Measurements from ENCODE around the gene CRTC1. TPM values are rescaled to one million over a fixed set of nuclear protein-coding genes. Genes with fewer than 3 reads are reported as not detected.

Gene CRTC1, protein sequence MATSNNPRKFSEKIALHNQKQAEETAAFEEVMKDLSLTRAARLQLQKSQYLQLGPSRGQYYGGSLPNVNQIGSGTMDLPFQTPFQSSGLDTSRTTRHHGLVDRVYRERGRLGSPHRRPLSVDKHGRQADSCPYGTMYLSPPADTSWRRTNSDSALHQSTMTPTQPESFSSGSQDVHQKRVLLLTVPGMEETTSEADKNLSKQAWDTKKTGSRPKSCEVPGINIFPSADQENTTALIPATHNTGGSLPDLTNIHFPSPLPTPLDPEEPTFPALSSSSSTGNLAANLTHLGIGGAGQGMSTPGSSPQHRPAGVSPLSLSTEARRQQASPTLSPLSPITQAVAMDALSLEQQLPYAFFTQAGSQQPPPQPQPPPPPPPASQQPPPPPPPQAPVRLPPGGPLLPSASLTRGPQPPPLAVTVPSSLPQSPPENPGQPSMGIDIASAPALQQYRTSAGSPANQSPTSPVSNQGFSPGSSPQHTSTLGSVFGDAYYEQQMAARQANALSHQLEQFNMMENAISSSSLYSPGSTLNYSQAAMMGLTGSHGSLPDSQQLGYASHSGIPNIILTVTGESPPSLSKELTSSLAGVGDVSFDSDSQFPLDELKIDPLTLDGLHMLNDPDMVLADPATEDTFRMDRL
- total RNA-seq (1 to 10 TPM; 5.2 to 8.1 (median 6.5) TPM), polyA plus RNA-seq (10 to 100 TPM; 12.4 to 18.1 TPM)

- Histone ChIP-seq H3K27me3 (no peaks in the 10 kb centered on the region), H3K4me3 (peak within 1 kb of the TSS; percentile 35 to 55 (median 44)), H3K36me3 (no peaks in the 10 kb centered on the region), H3K9me3 (no peaks in the 10 kb centered on the region), H3K27ac (peak within 1 kb of the TSS in 3 of 4 donors; percentile 55 to 72 (median 67)), H3K4me1 (peaks cover 0 to 3% (median 3%) of the 10 kb centered on the region in 3 donors)
- DNase-seq (peak; percentile 90 to 96 (median 94)), FAIRE-seq (no peak), ATAC-seq (peak; percentile 86 to 97 (median 94))
- intact Hi-C loops (cut with DNase I) = no loop called here
- WGBS, 2 donors = 1% methylated on average over 69 to 76 of the region's 93 CpGs
- TF ChIP-seq, protein P1, sequence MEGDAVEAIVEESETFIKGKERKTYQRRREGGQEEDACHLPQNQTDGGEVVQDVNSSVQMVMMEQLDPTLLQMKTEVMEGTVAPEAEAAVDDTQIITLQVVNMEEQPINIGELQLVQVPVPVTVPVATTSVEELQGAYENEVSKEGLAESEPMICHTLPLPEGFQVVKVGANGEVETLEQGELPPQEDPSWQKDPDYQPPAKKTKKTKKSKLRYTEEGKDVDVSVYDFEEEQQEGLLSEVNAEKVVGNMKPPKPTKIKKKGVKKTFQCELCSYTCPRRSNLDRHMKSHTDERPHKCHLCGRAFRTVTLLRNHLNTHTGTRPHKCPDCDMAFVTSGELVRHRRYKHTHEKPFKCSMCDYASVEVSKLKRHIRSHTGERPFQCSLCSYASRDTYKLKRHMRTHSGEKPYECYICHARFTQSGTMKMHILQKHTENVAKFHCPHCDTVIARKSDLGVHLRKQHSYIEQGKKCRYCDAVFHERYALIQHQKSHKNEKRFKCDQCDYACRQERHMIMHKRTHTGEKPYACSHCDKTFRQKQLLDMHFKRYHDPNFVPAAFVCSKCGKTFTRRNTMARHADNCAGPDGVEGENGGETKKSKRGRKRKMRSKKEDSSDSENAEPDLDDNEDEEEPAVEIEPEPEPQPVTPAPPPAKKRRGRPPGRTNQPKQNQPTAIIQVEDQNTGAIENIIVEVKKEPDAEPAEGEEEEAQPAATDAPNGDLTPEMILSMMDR (IDR thresholded peaks at IDR 0.05) = no peak
Observed at GRCh38 chr19:18683109-18683957, at the start of gene CRTC1. Gene CRTC1 (plus strand): TSS chr19:18683680. CDS start chr19:18683703, 23 bp downstream.

DNA sequence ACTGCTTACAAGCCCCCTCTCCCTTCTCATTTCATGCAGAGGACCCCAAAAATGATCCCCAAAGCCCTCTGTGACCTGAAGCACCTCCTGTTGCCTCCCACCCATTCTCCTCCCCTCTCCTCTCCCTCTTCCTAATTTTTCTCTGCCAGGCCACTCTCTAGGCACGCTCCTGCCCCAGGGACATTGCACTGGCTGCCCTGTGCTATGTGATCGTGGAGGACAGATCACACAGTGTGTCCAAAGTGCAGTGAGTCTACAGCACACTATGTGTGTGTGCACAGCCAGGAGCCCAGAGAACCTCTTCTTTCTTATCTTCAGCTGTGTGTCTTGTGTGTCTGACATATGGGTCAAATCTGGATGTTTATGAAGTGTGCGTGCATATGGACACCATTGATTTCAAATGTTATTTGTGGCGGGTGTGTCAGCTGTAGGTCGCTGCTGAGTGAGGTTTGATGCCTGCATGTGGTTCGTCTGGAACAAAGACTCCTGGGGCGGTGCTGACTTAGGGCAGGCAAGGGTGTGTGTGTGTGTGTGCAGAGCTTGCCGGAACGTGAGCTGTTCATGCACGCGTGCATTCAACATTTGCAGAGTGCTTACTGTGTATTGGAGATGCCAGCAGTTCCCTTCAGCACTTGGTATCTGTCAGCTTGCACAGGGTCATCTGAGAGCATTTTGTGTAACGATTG lies 48.7 kb upstream of the CRTC1 start:
- H3K9me3 ChIP-seq = no peaks in the 10 kb centered on the region
- peaks cover 5 to 8% (median 7%) of the 10 kb centered on the region in 3 donors for H3K4me1 ChIP-seq
- DNase-seq (peak in 1 of 6 donors; percentile 26), ATAC-seq (no peak), FAIRE-seq (no peak)
- H3K27me3 ChIP-seq = no peaks in the 10 kb centered on the region
- no peak overlapping the region for H3K4me3 ChIP-seq
- TF ChIP-seq, protein P1 (IDR thresholded peaks at IDR 0.05) = no peak
- intact Hi-C loops (cut with DNase I) = no loop called here
- no peak overlapping the region for H3K27ac ChIP-seq
- WGBS, 2 donors = 68 to 75% methylated on average over 12 of the region's 12 CpGs
- no peaks in the 10 kb centered on the region for H3K36me3 ChIP-seq

DNA sequence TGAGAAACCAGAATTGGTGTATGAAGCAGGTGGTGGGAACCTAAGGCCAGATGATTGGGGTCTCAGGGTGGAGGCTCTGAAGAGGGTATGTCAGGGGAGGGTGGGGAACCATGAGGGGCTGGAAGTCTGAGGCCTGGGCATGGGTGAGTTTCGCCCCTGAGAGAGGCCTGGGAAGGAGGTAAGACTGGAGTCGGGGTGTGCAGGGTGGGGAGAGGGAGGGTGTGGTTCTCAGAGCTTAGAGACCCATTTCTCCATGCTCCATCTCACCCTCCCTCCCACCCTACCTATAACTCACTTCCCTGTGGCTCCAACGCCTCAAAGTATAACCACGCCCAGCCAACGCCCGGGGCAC lies 47.7 kb upstream of the CRTC1 start:
- TF ChIP-seq, protein P1 (IDR thresholded peaks at IDR 0.05) = no peak
- WGBS, 2 donors = 0 to 27% methylated on average over 2 to 6 of the region's 6 CpGs
- intact Hi-C loops (cut with DNase I) = no loop called here
- Histone ChIP-seq H3K36me3 (no peaks in the 10 kb centered on the region), H3K9me3 (no peaks in the 10 kb centered on the region), H3K4me3 (no peak overlapping the region), H3K27me3 (no peaks in the 10 kb centered on the region), H3K4me1 (peaks cover 5 to 8% (median 7%) of the 10 kb centered on the region in 3 donors), H3K27ac (no peak overlapping the region)
- no peak for FAIRE-seq
- ATAC-seq = no peak
- no peak for DNase-seq

DNA sequence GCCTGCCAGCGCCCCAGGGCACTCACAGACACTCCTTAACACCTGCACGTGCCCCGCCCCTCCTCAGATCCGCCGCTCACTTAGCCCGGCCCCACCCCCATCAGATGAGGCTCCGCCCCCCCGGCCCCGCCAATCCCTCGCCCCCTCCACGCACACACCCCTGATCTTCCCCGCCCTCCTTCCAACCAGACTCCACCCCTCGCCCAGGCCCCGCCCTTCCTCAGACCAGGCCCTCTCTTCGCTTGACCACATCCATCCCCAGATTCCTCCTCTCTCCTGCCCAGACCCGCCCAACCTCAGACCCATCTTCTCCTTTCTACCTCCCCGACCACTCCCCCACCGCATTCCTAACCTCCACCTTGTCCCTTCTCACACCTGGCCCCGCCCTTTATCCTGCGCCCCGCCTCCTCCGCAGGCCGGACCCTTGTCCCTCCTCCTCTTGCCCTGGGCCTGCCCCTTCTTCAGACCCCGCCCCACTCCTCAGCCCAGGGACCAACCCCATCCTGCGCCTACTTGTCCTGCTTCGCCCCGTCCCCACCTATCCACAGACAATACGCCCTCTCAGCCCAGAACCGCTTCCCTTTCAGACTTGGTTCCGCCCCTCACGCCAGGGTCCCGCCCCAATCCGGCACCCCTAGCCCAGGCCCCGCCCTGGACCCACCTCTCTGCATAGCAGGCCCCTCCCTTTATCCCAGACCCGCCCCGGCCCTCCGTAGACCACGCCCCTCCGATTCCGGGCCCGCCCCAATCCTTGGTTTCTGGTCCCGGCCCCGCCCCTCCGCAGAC lies 47.1 kb upstream of the CRTC1 start:
- Histone ChIP-seq H3K4me3 (peak overlapping the region; percentile 33 to 79 (median 72)), H3K27ac (peak overlapping the region; percentile 70 to 91 (median 82)), H3K4me1 (peaks cover 5 to 8% (median 7%) of the 10 kb centered on the region in 3 donors), H3K27me3 (no peaks in the 10 kb centered on the region), H3K36me3 (no peaks in the 10 kb centered on the region), H3K9me3 (no peaks in the 10 kb centered on the region)
- FAIRE-seq (no peak), ATAC-seq (peak; percentile 90 to 95 (median 90)), DNase-seq (peak; percentile 96 to 100 (median 99))
- TF ChIP-seq, protein P1 (IDR thresholded peaks at IDR 0.05) = no peak
- intact Hi-C loops (cut with DNase I) = no loop called here
- 1 to 2% methylated on average over 39 to 44 of the region's 44 CpGs for WGBS, 2 donors

Measured in pancreas (tissue), 10 donors.